WTC11 (cell line): ENCODE results near the gene LHFPL6.

Experiments used
- ELF4 ChIP-seq: sonication (generic); formaldehyde crosslinking; IDR thresholded peaks from 2 replicates; pipeline ENCODE4 v1.8.1; 2022; ENCODE audit warnings: low read depth, mild to moderate bottlenecking, moderate library complexity, missing genetic modification reagents
- ESRRA ChIP-seq: sonication (generic); formaldehyde crosslinking; IDR thresholded peaks from 2 replicates; pipeline ENCODE4 v1.8.1; 2022; ENCODE audit warnings: mild to moderate bottlenecking, missing genetic modification reagents, borderline replicate concordance
- ETV6 ChIP-seq: sonication (generic); formaldehyde crosslinking; IDR thresholded peaks from 2 replicates; pipeline ENCODE4 v1.8.1; 2022; ENCODE audit warnings: mild to moderate bottlenecking, missing genetic modification reagents
- ZNF138 ChIP-seq: sonication (generic); formaldehyde crosslinking; conservative IDR thresholded peaks from 2 replicates; pipeline ENCODE4 v1.8.1; 2022; ENCODE audit warnings: mild to moderate bottlenecking, moderate library complexity, missing genetic modification reagents
- ZNF396 ChIP-seq: fragments of 250-450 bp; sonication (Bioruptor Pico); IDR thresholded peaks from 2 replicates; pipeline ENCODE4 v1.8.0; 2021; ENCODE audit warnings: mild to moderate bottlenecking, moderate library complexity, borderline replicate concordance
- TF ChIP-seq, protein P1 (sequence below): fragments of 200-600 bp; IDR thresholded peaks from 2 replicates; pipeline ENCODE4 v1.8.0; 2022; ENCODE audit warnings: antibody characterized with exemption
- TF ChIP-seq, protein P2 (sequence below): sonication (generic); formaldehyde crosslinking; IDR thresholded peaks from 2 replicates; pipeline ENCODE4 v1.8.1; 2023; ENCODE audit warnings: mild to moderate bottlenecking, missing genetic modification reagents, moderate library complexity
- TF ChIP-seq, protein P3 (sequence below): sonication (generic); formaldehyde crosslinking; IDR thresholded peaks from 2 replicates; pipeline ENCODE4 v1.8.0; 2022; ENCODE audit warnings: mild to moderate bottlenecking, missing genetic modification reagents

DNA sequence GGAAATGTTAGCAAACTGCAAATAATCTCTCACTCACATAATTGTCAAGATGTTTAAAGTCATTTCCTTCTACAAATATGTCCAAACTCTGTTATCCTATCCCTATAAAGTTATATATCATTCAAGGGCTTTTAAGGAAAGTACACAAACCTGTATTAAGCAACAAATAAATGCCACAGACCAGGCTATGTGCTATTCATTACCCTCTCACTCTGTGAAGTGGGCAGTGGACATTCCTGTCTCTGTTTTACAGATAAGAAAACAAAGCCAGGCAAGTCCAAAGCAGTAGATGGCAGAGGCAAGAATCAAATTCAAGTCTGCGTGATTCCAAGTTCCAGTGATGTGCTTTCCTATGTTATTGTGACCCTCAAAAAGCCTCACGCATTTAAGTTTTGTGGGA lies 140.6 kb downstream of the LHFPL6 start:
- TF ChIP-seq, protein P1, sequence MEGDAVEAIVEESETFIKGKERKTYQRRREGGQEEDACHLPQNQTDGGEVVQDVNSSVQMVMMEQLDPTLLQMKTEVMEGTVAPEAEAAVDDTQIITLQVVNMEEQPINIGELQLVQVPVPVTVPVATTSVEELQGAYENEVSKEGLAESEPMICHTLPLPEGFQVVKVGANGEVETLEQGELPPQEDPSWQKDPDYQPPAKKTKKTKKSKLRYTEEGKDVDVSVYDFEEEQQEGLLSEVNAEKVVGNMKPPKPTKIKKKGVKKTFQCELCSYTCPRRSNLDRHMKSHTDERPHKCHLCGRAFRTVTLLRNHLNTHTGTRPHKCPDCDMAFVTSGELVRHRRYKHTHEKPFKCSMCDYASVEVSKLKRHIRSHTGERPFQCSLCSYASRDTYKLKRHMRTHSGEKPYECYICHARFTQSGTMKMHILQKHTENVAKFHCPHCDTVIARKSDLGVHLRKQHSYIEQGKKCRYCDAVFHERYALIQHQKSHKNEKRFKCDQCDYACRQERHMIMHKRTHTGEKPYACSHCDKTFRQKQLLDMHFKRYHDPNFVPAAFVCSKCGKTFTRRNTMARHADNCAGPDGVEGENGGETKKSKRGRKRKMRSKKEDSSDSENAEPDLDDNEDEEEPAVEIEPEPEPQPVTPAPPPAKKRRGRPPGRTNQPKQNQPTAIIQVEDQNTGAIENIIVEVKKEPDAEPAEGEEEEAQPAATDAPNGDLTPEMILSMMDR, result no peak
- TF ChIP-seq ESRRA (CRISPR knock-in tag) (no peak), ETV6 (CRISPR knock-in tag) (no peak), ELF4 (CRISPR knock-in tag) (no peak), ZNF138 (no peak), ZNF396 (no peak)
- TF ChIP-seq, protein P2, sequence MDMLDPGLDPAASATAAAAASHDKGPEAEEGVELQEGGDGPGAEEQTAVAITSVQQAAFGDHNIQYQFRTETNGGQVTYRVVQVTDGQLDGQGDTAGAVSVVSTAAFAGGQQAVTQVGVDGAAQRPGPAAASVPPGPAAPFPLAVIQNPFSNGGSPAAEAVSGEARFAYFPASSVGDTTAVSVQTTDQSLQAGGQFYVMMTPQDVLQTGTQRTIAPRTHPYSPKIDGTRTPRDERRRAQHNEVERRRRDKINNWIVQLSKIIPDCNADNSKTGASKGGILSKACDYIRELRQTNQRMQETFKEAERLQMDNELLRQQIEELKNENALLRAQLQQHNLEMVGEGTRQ (CRISPR knock-in tag), result no peak
- TF ChIP-seq, protein P3, sequence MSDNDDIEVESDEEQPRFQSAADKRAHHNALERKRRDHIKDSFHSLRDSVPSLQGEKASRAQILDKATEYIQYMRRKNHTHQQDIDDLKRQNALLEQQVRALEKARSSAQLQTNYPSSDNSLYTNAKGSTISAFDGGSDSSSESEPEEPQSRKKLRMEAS (CRISPR knock-in tag), result no peak
